ENCODE measurements around the gene RBMX.
"Not testable (repeated sequence)": the region's sequence is repeated elsewhere in the genome, so short reads cannot be mapped to it uniquely, and the experiment has no call there.

Gene RBMX

GRCh38 chrX:136878423-136878822, 2.1 kb downstream of the RBMX start:
- no peak for DNase-seq (ENCODE audit: low spot score)

GRCh38 chrX:136874114-136874513, 6.4 kb downstream of the RBMX start:
- not testable (repeated sequence) for DNase-seq (ENCODE audit: low spot score)

GRCh38 chrX:136873210-136873609, 7.3 kb downstream of the RBMX start:
- not testable (repeated sequence) for DNase-seq (ENCODE audit: low spot score)

DNA sequence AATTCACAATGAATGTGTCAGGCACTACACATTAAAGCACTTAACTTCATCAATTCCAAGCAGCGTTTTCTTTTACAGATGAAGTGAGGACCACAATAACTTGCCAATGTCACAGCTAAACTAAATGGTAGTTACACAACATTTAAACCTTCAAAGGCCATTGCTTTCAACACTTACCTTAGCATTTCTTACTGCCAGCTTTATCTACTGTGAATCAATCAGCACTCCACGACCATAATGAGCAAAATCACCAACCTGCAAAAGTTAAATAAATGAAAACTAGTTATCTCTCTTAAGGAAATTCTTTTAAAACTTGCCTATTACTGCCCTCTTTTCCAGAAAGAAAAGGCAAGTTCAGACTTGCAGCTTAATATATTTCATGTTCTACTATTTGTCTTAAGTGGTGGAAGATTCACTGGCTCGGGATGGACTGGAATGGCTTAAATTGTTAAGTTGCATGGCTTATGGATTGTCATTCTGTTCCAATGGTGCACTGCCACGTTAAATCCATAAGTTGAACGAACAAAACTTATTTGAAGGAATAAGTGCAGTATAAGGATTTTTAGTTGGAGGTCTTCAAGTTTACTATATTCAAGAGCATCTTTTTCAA, 8.3 kb downstream of the RBMX start:
- DNase-seq (ENCODE audit: low spot score): no peak

DNA sequence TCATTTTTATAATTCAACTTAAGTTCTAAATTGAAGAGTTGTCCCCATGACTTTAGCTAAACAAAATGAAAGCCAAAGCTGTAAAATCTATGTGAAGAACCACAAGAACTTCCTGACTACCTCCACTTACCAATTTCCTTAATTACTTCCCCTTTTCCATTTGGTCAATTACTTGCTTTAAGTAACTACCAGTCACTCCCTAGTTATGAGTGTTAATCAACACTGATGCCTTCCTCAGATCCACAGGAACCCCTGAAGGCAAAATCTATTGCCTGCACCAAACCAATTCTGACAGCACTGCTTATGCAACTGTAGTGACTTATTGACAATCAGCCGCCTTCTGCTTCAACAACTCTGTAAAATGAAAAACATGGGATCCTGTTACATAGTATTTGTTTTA, 10.5 kb downstream of the RBMX start:
- DNase-seq (ENCODE audit: low spot score): no peak

DNA sequence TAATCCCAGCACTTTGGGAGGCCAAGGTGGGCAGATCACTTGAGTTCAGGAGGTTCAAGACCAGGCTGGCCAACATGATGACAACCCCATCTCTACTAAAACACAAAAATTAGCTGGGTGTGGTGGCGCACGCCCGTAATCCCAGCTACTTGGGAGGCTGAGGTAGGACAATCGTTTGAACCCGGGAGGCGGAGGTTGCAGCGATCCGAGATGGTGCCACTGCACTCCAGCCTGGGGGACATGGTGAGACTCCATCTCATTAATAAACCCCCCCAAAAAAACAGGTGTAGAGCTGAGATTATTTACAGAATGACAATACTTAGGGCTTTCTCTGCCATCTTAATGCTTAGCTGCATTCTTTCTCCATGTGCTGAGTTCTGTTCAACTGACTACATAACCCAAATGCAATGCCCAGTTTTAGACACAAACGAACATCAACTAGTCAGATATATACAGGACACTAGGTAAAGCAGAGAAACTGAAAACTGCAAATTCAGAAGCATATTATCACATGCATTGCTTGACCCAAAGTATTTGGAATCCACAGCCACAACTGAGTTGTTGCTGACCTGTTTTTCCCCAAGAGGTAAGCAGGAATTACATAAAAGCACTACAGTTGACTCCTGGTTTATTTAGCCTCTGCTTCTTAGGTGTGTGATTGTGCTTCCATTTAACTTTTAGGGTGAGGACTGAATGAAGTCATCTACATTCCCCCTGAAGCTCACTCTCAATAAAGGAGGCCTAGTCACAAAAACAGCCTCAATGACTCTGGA, 12.1 kb downstream of the RBMX start:
- no peak for DNase-seq (ENCODE audit: low spot score)

GRCh38 chrX:136867518-136867917, 13.0 kb downstream of the RBMX start:
- no peak for DNase-seq (ENCODE audit: low spot score)

DNA sequence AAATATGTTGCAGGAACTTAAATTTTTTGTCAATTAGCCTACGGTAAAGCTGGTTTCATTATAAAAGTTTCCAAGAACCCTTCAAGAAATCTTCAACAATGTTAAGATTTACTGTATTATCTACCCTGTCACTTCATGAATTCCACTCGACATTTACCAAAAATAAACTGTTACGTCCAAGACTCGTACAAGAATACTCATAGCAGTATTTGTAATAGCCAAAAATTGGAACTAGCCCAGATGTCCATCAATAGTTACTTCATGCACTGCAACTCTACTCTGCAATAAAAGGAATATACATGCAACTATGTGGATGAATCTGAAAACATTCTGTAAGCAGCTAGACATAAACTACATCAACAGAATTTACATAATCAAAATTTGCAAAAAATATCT, 13.4 kb downstream of the RBMX start:
- DNase-seq (ENCODE audit: low spot score): no peak

GRCh38 chrX:136866337-136867095, 14.0 kb downstream of the RBMX start:
- DNase-seq (ENCODE audit: low spot score): no peak

DNA sequence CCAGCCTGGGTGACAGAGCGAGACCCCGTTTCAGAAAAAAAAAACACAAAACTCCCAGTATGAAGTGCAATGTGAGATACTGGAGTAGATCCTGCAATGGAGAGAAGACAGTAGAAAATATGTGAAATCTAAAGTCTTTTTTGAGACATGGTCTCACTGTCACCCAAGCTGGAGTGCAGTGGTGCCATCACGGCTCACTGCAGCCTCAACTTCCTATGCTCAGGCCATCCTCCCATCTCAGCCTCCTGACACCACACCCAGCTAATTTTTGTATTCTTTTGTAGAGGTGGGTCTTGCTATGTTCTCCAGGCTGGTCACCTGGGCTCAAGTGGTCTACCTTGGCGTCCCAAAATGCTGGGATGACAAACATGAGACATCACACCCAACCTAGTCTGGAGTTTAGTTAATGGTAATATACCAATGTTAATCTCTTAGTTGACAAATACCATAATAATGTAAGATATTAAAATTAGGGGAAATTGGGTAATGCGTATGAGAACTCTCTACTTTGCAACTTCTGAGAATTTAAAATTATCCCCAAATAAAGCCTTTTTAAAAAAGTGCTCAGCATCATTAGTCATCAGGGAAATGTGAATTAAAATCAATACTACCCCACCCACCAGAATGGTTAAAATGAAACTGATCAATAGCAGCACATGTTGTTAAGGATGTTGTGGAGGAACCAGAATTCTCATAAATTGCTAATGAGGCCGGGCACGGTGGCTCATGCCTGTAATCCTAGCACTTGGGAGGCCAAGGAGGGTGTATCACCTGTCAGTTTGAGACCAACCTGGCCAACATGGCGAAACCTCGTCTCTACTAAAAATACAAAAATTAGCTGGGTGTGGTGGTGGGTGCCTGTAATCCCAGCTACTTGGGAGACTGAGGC, 15.0 kb downstream of the RBMX start:
- DNase-seq (ENCODE audit: low spot score): no peak

- DNase-seq (ENCODE audit: low spot score): no peak
Measured at GRCh38 chrX:136863826-136864225, 16.7 kb downstream of the RBMX start.

DNA sequence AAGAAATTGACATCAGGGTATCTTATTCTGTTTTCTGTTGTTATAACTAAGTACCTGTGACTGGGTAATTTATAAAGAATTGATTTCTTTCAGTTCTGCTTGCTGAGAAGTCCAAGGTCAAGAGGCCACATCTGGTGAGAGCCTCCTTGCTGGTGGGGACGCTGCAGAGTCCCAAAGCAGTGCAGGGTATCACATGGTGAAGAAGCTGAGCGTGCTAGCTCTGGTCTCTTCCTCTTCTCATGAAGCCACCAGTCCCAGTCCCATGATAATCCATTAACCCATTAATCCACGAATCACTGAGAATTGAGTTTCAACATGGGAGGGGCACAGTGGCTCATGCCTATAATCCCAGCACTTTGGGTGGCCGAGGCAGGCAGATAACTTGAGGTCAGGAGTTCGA, 18.0 kb downstream of the RBMX start:
- DNase-seq (ENCODE audit: low spot score): no peak

- DNase-seq (ENCODE audit: low spot score): no peak
Measured at GRCh38 chrX:136861877-136862276, 18.6 kb downstream of the RBMX start.

GRCh38 chrX:136858007-136858756, 22.3 kb downstream of the RBMX start:
- DNase-seq (ENCODE audit: low spot score): no peak

DNA sequence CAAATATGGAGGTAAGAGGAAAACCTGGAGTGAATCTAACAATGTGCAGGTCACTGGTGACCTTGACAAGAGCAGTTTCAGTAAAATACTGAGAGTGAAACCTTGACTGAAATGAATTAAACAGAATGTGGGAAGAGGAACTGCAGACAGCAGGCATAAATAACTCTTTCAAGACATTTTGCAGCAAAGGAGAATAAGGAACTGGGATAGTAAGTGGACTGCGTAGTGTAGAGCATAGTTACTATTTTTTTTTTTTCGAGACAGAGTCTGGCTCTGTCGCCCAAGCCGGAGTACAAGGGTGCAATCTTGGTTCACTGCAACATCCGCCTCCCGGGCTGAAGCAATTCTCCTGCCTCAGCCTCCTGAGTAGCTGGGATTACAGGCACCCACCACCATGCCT, 24.0 kb downstream of the RBMX start:
- no peak for DNase-seq (ENCODE audit: low spot score)

GRCh38 chrX:136856050-136856449, 24.5 kb downstream of the RBMX start:
- DNase-seq (ENCODE audit: low spot score): no peak

- no peak for DNase-seq (ENCODE audit: low spot score)
Measured at GRCh38 chrX:136851526-136851925, 29.0 kb downstream of the RBMX start.

GRCh38 chrX:136850441-136851175, 29.9 kb downstream of the RBMX start:
- no peak for DNase-seq (ENCODE audit: low spot score)

GRCh38 chrX:136849395-136849794, 31.1 kb downstream of the RBMX start:
- DNase-seq (ENCODE audit: low spot score): no peak

DNA sequence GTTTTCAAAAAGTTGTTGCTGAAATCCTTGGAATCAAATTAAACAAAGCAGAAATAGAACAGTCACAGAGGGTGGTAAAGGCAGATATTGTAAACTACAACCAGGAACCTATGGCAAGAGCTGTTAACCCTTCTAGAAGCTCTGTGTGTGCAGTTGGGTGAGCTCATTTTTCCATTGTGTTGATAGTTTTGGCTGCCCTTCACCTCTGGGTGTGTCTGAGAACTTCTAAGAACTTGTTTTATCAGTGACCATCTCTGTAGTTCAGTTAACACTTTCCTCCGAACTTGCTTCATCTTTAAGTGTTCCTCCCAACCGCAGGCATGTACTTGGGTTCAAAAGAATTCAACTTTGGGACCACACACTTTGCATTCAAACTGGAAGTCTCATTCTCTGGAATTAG, 32.7 kb downstream of the RBMX start:
- DNase-seq (ENCODE audit: low spot score): no peak

DNA sequence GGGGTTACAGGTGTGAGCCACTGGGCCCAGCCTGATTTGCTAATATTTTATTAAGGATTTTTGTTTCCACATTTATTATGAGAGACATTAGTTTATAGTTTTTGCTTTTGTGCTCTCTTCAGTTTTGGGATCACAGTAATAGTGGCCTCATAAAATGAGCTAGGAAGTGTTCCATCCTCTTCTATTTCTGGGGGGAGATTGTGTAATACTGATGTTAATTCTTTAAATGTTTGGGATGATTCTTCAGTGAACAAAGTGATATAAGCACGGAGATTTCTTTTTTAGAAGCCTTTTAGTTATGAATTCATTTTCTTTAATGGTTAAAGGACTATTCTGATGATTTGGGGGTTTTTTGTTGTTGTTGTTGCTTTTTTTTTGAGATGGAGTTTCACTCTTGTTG, 41.3 kb downstream of the RBMX start:
- no peak for DNase-seq (ENCODE audit: low spot score)

All from kidney capillary endothelial cell (primary cell).